ENCODE measurements around the gene RUSF1.
"Not testable (repeated sequence)": the region's sequence is repeated elsewhere in the genome, so short reads cannot be mapped to it uniquely, and the experiment has no call there.

RUSF1 gene

GRCh38 chr16:31507929-31508705 lies at the start of gene RUSF1:
TSS of gene RUSF1 (minus strand) at chr16:31508391. CDS start at chr16:31508373, 18 bp downstream.
- peak; percentile 36 for DNase-seq (ENCODE audit: low read depth, low spot score)
- H3K27ac ChIP-seq = peak within 1 kb of the TSS; percentile 69

GRCh38 chr16:31542763-31543162 lies 34.6 kb upstream of the RUSF1 start:
- no peak for DNase-seq (ENCODE audit: low read depth, low spot score)
- H3K27ac ChIP-seq = no peak overlapping the region

GRCh38 chr16:31539762-31540161 lies 31.6 kb upstream of the RUSF1 start:
- DNase-seq (ENCODE audit: low read depth, low spot score); H3K27ac ChIP-seq: not testable (repeated sequence)

GRCh38 chr16:31538243-31538598 lies 30.0 kb upstream of the RUSF1 start:
- H3K27ac ChIP-seq; DNase-seq (ENCODE audit: low read depth, low spot score): not testable (repeated sequence)

- H3K27ac ChIP-seq = no peak overlapping the region
- no peak for DNase-seq (ENCODE audit: low read depth, low spot score)
Observed at GRCh38 chr16:31537362-31538242, 29.4 kb upstream of the RUSF1 start.

GRCh38 chr16:31536804-31537361 lies 28.7 kb upstream of the RUSF1 start:
- no peak for DNase-seq (ENCODE audit: low read depth, low spot score)

GRCh38 chr16:31535737-31536136 lies 27.5 kb upstream of the RUSF1 start:
- DNase-seq (ENCODE audit: low read depth, low spot score) = no peak
- H3K27ac ChIP-seq = no peak overlapping the region

More at GRCh38 chr16:31536804-31537361, 28.7 kb upstream of the RUSF1 start:
- no peak overlapping the region for H3K27ac ChIP-seq

GRCh38 chr16:31532896-31533295 lies 24.7 kb upstream of the RUSF1 start:
- H3K27ac ChIP-seq = no peak overlapping the region
- DNase-seq (ENCODE audit: low read depth, low spot score) = no peak

GRCh38 chr16:31532120-31532519 lies 23.9 kb upstream of the RUSF1 start:
- no peak for DNase-seq (ENCODE audit: low read depth, low spot score)
- no peak overlapping the region for H3K27ac ChIP-seq

GRCh38 chr16:31531096-31531495 lies 22.9 kb upstream of the RUSF1 start:
- H3K27ac ChIP-seq = no peak overlapping the region
- no peak for DNase-seq (ENCODE audit: low read depth, low spot score)

- no peak overlapping the region for H3K27ac ChIP-seq
- no peak for DNase-seq (ENCODE audit: low read depth, low spot score)
Observed at GRCh38 chr16:31530405-31530804, 22.2 kb upstream of the RUSF1 start.

GRCh38 chr16:31529937-31530312 lies 21.7 kb upstream of the RUSF1 start:
- H3K27ac ChIP-seq = no peak overlapping the region
- no peak for DNase-seq (ENCODE audit: low read depth, low spot score)

GRCh38 chr16:31529108-31529936 lies 21.1 kb upstream of the RUSF1 start:
- DNase-seq (ENCODE audit: low read depth, low spot score) = no peak
- no peak overlapping the region for H3K27ac ChIP-seq

- H3K27ac ChIP-seq = no peak overlapping the region
- DNase-seq (ENCODE audit: low read depth, low spot score) = no peak
Observed at GRCh38 chr16:31528523-31529107, 20.4 kb upstream of the RUSF1 start.

GRCh38 chr16:31527734-31528274 lies 19.6 kb upstream of the RUSF1 start, which contains the start of gene AHSP:
TSS of gene AHSP (plus strand) at chr16:31527900. CDS start at chr16:31528140, 240 bp downstream.
- DNase-seq (ENCODE audit: low read depth, low spot score) = no peak
- no peak within 1 kb of the TSS for H3K27ac ChIP-seq

- H3K27ac ChIP-seq = no peak overlapping the region
- no peak for DNase-seq (ENCODE audit: low read depth, low spot score)
Observed at GRCh38 chr16:31525113-31525512, 16.9 kb upstream of the RUSF1 start.

- not testable (repeated sequence) for H3K27ac ChIP-seq; DNase-seq (ENCODE audit: low read depth, low spot score)
Observed at GRCh38 chr16:31523768-31524167, 15.6 kb upstream of the RUSF1 start.

- no peak overlapping the region for H3K27ac ChIP-seq
Observed at GRCh38 chr16:31522071-31522470, 13.9 kb upstream of the RUSF1 start.

GRCh38 chr16:31521368-31521767 lies 13.2 kb upstream of the RUSF1 start:
- H3K27ac ChIP-seq = no peak overlapping the region
- DNase-seq (ENCODE audit: low read depth, low spot score) = no peak

More at GRCh38 chr16:31522071-31522470, 13.9 kb upstream of the RUSF1 start:
- DNase-seq (ENCODE audit: low read depth, low spot score) = no peak

Measured in epithelial cell of prostate (primary cell).